ENCODE results near the gene EMILIN2. TPM values are rescaled to one million over a fixed set of nuclear protein-coding genes. Genes with fewer than 3 reads are reported as not detected.

Gene EMILIN2
- total and polyA plus RNA-seq, 4 donors = 13.5 to 63.2 (median 36.0) TPM

DNA sequence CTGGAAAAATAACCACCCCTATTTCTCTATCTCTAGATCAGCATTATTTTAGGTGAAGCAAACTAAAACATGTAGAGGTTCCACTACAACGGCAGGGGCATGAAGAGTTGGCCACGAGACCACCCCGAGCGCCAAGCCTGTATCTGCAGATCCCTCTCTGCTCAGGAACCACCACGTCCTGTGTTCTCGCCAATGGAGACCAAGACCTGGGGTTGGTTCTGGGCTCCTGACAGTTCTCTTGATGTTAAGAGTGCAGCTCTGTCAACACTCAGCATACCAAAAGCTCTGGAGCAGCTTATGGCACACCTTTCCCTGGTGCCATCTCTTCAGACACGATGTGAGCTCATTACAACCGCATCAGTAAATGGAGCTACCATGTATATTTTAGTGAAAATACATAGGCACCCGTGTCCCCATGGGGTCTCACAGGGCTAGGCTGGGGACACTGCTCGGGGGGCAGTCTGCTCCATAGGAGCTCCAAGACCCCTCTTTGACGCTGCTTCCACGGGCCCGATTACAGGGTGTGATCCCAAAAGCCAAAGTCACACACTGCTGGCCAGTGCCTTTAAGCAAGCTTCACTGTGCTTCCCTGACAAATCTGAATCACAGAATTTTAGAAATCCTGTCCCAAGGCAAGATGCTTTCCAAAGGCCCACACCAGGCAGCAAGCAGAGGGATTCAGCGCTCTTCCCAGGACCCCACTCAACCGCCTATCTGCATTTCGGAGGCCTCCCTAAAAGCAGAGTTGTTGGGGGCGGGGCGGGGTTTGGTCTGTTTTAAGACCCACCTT, 72.2 kb downstream of the EMILIN2 start:
- TF ChIP-seq, protein P1, sequence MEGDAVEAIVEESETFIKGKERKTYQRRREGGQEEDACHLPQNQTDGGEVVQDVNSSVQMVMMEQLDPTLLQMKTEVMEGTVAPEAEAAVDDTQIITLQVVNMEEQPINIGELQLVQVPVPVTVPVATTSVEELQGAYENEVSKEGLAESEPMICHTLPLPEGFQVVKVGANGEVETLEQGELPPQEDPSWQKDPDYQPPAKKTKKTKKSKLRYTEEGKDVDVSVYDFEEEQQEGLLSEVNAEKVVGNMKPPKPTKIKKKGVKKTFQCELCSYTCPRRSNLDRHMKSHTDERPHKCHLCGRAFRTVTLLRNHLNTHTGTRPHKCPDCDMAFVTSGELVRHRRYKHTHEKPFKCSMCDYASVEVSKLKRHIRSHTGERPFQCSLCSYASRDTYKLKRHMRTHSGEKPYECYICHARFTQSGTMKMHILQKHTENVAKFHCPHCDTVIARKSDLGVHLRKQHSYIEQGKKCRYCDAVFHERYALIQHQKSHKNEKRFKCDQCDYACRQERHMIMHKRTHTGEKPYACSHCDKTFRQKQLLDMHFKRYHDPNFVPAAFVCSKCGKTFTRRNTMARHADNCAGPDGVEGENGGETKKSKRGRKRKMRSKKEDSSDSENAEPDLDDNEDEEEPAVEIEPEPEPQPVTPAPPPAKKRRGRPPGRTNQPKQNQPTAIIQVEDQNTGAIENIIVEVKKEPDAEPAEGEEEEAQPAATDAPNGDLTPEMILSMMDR (IDR thresholded peaks at IDR 0.05; ENCODE audit: control extremely low read depth, extremely low read depth) = no peak
- Histone ChIP-seq H3K27me3 (ENCODE audit: control insufficient read depth in 3 of 3, insufficient read depth in 3 of 3, low read length in 2 of 3) (no peaks in the 10 kb centered on the region), H3K9ac (ENCODE audit: insufficient read depth in 1 of 2, low read length in 2 of 2) (no peak overlapping the region), H3K9me3 (ENCODE audit: control insufficient read depth in 4 of 4, insufficient read depth in 3 of 4, low read length in 3 of 4) (peaks cover 0 to 2% (median 0%) of the 10 kb centered on the region in 4 donors), H3K4me1 (ENCODE audit: control insufficient read depth in 5 of 5, insufficient read depth in 5 of 5, low read length in 5 of 5) (no peaks in the 10 kb centered on the region), H3K36me3 (ENCODE audit: control insufficient read depth in 4 of 4, insufficient read depth in 4 of 4, low read length in 4 of 4) (peaks cover 18 to 57% (median 39%) of the 10 kb centered on the region in 4 donors), H3K27ac (ENCODE audit: low read depth in 1 of 2, low read length in 1 of 2) (no peak overlapping the region), H3K4me3 (no peak overlapping the region)
- ATAC-seq (ENCODE audit: insufficient read depth, low FRiP score) (no peak), DNase-seq (no peak)
- WGBS, 2 donors = 95 to 96% methylated on average over 18 of the region's 18 CpGs

DNA sequence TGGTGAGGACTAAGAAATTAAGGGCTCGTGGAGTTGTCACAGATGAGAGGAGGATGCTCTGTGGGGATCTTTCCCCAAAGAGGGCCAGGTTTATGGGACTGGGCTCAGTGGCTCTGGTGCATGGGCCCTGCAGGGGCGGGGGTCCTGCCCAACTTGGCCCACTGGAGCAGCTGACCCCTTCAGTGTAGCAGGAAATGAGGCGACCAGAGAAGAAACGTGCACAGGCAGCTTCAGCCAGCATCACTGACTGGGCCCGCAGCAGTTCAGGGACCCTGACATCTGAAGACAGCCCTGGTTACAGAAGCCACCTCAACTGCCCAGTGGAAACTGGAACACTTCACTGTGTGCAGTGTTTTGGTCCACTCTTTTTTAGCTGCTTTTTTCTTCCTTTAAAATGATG, 72.8 kb downstream of the EMILIN2 start:
- DNase-seq (no peak), ATAC-seq (ENCODE audit: insufficient read depth, low FRiP score) (no peak)
- Histone ChIP-seq H3K4me3 (no peak overlapping the region), H3K36me3 (ENCODE audit: control insufficient read depth in 4 of 4, insufficient read depth in 4 of 4, low read length in 4 of 4) (peaks cover 22 to 57% (median 40%) of the 10 kb centered on the region in 4 donors), H3K27ac (ENCODE audit: low read depth in 1 of 2, low read length in 1 of 2) (no peak overlapping the region), H3K4me1 (ENCODE audit: control insufficient read depth in 5 of 5, insufficient read depth in 5 of 5, low read length in 5 of 5) (no peaks in the 10 kb centered on the region), H3K27me3 (ENCODE audit: control insufficient read depth in 3 of 3, insufficient read depth in 3 of 3, low read length in 2 of 3) (no peaks in the 10 kb centered on the region), H3K9ac (ENCODE audit: insufficient read depth in 1 of 2, low read length in 2 of 2) (no peak overlapping the region), H3K9me3 (ENCODE audit: control insufficient read depth in 4 of 4, insufficient read depth in 3 of 4, low read length in 3 of 4) (peaks cover 0 to 2% (median 0%) of the 10 kb centered on the region in 4 donors)
- 75 to 80% methylated on average over 5 of the region's 5 CpGs for WGBS, 2 donors
- TF ChIP-seq, protein P1 (IDR thresholded peaks at IDR 0.05; ENCODE audit: control extremely low read depth, extremely low read depth) = no peak

DNA sequence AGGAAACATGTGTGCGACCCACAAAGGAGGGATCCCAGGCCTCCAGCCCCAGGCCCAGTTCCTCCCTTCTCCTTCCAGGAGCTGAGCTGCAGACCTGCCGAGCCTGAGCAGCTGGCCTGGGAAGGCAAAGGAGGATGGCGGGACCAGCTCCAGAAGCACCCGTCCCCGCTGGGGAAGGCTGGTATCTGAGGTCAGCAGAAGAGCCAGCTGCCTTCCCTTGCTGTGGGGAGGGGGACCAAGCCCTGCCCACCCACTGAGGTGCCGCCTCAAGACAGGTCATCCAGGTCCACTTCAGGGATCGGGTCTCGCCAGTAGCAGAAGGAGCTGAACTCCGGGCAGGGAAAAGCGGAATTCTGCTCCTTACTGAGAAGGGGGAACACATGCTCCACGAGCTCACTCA, 73.2 kb downstream of the EMILIN2 start:
- Histone ChIP-seq H3K27ac (ENCODE audit: low read depth in 1 of 2, low read length in 1 of 2) (no peak overlapping the region), H3K9ac (ENCODE audit: insufficient read depth in 1 of 2, low read length in 2 of 2) (no peak overlapping the region), H3K4me3 (no peak overlapping the region), H3K4me1 (ENCODE audit: control insufficient read depth in 5 of 5, insufficient read depth in 5 of 5, low read length in 5 of 5) (no peaks in the 10 kb centered on the region), H3K36me3 (ENCODE audit: control insufficient read depth in 4 of 4, insufficient read depth in 4 of 4, low read length in 4 of 4) (peaks cover 26 to 56% (median 42%) of the 10 kb centered on the region in 4 donors), H3K9me3 (ENCODE audit: control insufficient read depth in 4 of 4, insufficient read depth in 3 of 4, low read length in 3 of 4) (no peaks in the 10 kb centered on the region), H3K27me3 (ENCODE audit: control insufficient read depth in 3 of 3, insufficient read depth in 3 of 3, low read length in 2 of 3) (no peaks in the 10 kb centered on the region)
- 81 to 86% methylated on average over 11 of the region's 11 CpGs for WGBS, 2 donors
- no peak for ATAC-seq (ENCODE audit: insufficient read depth, low FRiP score)
- TF ChIP-seq, protein P1 (IDR thresholded peaks at IDR 0.05; ENCODE audit: control extremely low read depth, extremely low read depth) = no peak
- no peak for DNase-seq

All from lung (tissue), 12 donors.